ENCODE results near the gene PPT1.
"Not testable (repeated sequence)": the region's sequence is repeated elsewhere in the genome, so short reads cannot be mapped to it uniquely, and the experiment has no call there.

The PPT1 gene

GRCh38 chr1:40053138-40053887 lies 43.7 kb downstream of the PPT1 start:
- DNase-seq: no peak

GRCh38 chr1:40050863-40051262 lies 46.2 kb downstream of the PPT1 start:
- DNase-seq: no peak

GRCh38 chr1:40049725-40050124 lies 47.3 kb downstream of the PPT1 start:
- DNase-seq: peak in 1 of 2 donors; percentile 29

- DNase-seq: no peak
Observed at GRCh38 chr1:40047769-40048168, 49.3 kb downstream of the PPT1 start.

GRCh38 chr1:40047276-40047675 lies 49.8 kb downstream of the PPT1 start:
- DNase-seq: no peak

- no peak for DNase-seq
Observed at GRCh38 chr1:40045766-40046165, 51.3 kb downstream of the PPT1 start.

GRCh38 chr1:40045182-40045581 lies 51.9 kb downstream of the PPT1 start:
- no peak for DNase-seq

GRCh38 chr1:40044110-40044509 lies 52.9 kb downstream of the PPT1 start:
- no peak for DNase-seq

- no peak for DNase-seq
Observed at GRCh38 chr1:40042341-40042740, 54.7 kb downstream of the PPT1 start.

GRCh38 chr1:40041466-40041838 lies 55.6 kb downstream of the PPT1 start:
- DNase-seq: no peak

GRCh38 chr1:40040511-40041465 lies 56.3 kb downstream of the PPT1 start, which contains the start of gene CAP1:
Gene CAP1 (plus strand): TSS chr1:40040729. CDS start chr1:40059347, 18,618 bp downstream.
- DNase-seq: peak; percentile 100

GRCh38 chr1:40039757-40040510 lies 57.1 kb downstream of the PPT1 start:
- DNase-seq: peak; percentile 71 to 83

GRCh38 chr1:40039245-40039756 lies 57.8 kb downstream of the PPT1 start:
- no peak for DNase-seq

GRCh38 chr1:40038697-40039096 lies 58.4 kb downstream of the PPT1 start:
- no peak for DNase-seq

- DNase-seq: not testable (repeated sequence)
Observed at GRCh38 chr1:40037254-40037653, 59.8 kb downstream of the PPT1 start.

- no peak for DNase-seq
Observed at GRCh38 chr1:40036574-40036973, 60.5 kb downstream of the PPT1 start.

- DNase-seq: no peak
Observed at GRCh38 chr1:40034869-40035268, 62.2 kb downstream of the PPT1 start.

- peak; percentile 37 to 43 for DNase-seq
Observed at GRCh38 chr1:40032240-40032891, 64.7 kb downstream of the PPT1 start.

GRCh38 chr1:40030528-40031135 lies 66.4 kb downstream of the PPT1 start:
- DNase-seq: no peak

- no peak for DNase-seq
Observed at GRCh38 chr1:40029608-40030007, 67.4 kb downstream of the PPT1 start.

GRCh38 chr1:40027647-40028046 lies 69.4 kb downstream of the PPT1 start:
- no peak for DNase-seq

- no peak for DNase-seq
Observed at GRCh38 chr1:40024671-40025070, 72.4 kb downstream of the PPT1 start.
